Amniotic stem cell (primary cell): ENCODE results near the gene YAP1.
"Not testable (repeated sequence)": the region's sequence is repeated elsewhere in the genome, so short reads cannot be mapped to it uniquely, and the experiment has no call there.

ENCODE experiments used
- DNase-seq: peaks from one replicate; lab custom pipeline; 2025; lab: John Stamatoyannopoulos, UW

The YAP1 gene

GRCh38 chr11:102240502-102240901 is 130.3 kb downstream of the YAP1 start:
- DNase-seq, result peak; percentile 34

GRCh38 chr11:102241026-102241425 is 130.8 kb downstream of the YAP1 start:
- DNase-seq, result no peak

- no peak for DNase-seq
Observed at GRCh38 chr11:102243399-102243884, 133.2 kb downstream of the YAP1 start.

GRCh38 chr11:102244681-102245409 is 134.6 kb downstream of the YAP1 start:
- DNase-seq, result peak; percentile 74

GRCh38 chr11:102251423-102251822 is 141.2 kb downstream of the YAP1 start:
- DNase-seq, result no peak

- no peak for DNase-seq
Observed at GRCh38 chr11:102252339-102252891, 142.2 kb downstream of the YAP1 start.

- no peak for DNase-seq
Observed at GRCh38 chr11:102253020-102253715, 142.9 kb downstream of the YAP1 start.

GRCh38 chr11:102254047-102254446 is 143.8 kb downstream of the YAP1 start:
- DNase-seq, result no peak

GRCh38 chr11:102256251-102256650 is 146.0 kb downstream of the YAP1 start:
- peak; percentile 50 for DNase-seq

- no peak for DNase-seq
Observed at GRCh38 chr11:102260241-102260640, 150.0 kb downstream of the YAP1 start.

GRCh38 chr11:102263379-102264003 is 153.2 kb downstream of the YAP1 start:
- DNase-seq, result no peak

GRCh38 chr11:102264704-102265103 is 154.5 kb downstream of the YAP1 start:
- not testable (repeated sequence) for DNase-seq

- no peak for DNase-seq
Observed at GRCh38 chr11:102266099-102266498, 155.9 kb downstream of the YAP1 start.

- DNase-seq, result no peak
Observed at GRCh38 chr11:102267609-102268008, 157.4 kb downstream of the YAP1 start.

- no peak for DNase-seq
Observed at GRCh38 chr11:102268083-102268984, 158.1 kb downstream of the YAP1 start.

- no peak for DNase-seq
Observed at GRCh38 chr11:102268985-102269470, 158.8 kb downstream of the YAP1 start.

- no peak for DNase-seq
Observed at GRCh38 chr11:102269927-102270326, 159.7 kb downstream of the YAP1 start.

GRCh38 chr11:102272047-102272824 is 162.0 kb downstream of the YAP1 start:
- no peak for DNase-seq

GRCh38 chr11:102274628-102275027 is 164.4 kb downstream of the YAP1 start:
- DNase-seq, result no peak

GRCh38 chr11:102276362-102276761 is 166.1 kb downstream of the YAP1 start:
- DNase-seq, result no peak

- no peak for DNase-seq
Observed at GRCh38 chr11:102276783-102277182, 166.5 kb downstream of the YAP1 start.
